ACHN (cell line): ENCODE results near the gene NOXO1.
"Not testable (repeated sequence)": the region's sequence is repeated elsewhere in the genome, so short reads cannot be mapped to it uniquely, and the experiment has no call there.

Experiments
- DNase-seq: peaks from one replicate; pipeline ENCODE4 v3.0.0-alpha.2; 2015
- in situ Hi-C: cut with HindIII; loops from 2 replicates; pipeline ENCODE4 v1.10.0; 2017; ENCODE audit warnings: low sequenced_read_pairs, low pct_ligation_motif_present, low pct_unique_long_range_greater_than_20kb

NOXO1 gene

DNA sequence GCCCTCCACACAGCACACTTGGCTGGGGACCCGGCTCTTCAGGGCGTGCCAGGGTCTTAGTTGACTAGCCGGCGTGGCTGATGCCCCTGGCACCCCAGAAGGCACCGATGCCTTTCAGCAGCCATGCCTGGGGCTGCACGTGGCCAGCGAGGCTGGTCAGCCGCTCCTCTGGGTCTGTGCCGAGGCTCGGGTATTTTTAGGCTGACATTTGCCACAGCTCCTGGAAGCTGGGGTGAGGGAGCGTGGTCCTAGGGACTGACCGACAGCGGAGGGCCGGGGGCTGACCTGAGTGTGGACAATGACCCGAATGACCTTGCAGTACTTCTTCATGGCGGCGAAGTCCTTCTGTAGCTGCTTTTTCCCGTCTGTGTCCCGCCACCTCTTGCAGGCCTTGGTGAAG lies 30.7 kb downstream of the NOXO1 start:
- DNase-seq, result no peak
- in situ Hi-C loops, result no loop called here

GRCh38 chr16:1950047-1950446 lies 31.2 kb downstream of the NOXO1 start:
- DNase-seq, result no peak
- in situ Hi-C loops, result no loop called here

- in situ Hi-C loops, result no loop called here
- no peak for DNase-seq
These were observed 31.8 kb downstream of the NOXO1 start for GRCh38 chr16:1949507-1949906.

DNA sequence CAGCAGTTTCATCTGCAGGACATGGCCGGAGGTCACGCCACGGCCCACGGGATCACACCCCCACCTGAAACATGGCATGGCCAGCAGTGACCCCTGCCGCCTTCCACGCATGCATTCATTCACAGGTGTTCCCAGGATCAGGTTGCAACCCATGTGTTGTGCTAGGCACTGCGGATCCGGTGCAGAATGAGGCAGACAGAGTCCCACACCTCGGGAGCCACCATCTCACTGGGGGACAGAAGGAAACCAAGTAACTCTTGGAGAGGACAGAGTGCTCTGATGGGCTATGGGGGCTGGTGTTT lies 33.9 kb downstream of the NOXO1 start:
- DNase-seq, result no peak
- in situ Hi-C loops, result no loop called here

- in situ Hi-C loops, result no loop called here
- DNase-seq, result no peak
These were observed 34.5 kb downstream of the NOXO1 start for GRCh38 chr16:1946495-1947368.

DNA sequence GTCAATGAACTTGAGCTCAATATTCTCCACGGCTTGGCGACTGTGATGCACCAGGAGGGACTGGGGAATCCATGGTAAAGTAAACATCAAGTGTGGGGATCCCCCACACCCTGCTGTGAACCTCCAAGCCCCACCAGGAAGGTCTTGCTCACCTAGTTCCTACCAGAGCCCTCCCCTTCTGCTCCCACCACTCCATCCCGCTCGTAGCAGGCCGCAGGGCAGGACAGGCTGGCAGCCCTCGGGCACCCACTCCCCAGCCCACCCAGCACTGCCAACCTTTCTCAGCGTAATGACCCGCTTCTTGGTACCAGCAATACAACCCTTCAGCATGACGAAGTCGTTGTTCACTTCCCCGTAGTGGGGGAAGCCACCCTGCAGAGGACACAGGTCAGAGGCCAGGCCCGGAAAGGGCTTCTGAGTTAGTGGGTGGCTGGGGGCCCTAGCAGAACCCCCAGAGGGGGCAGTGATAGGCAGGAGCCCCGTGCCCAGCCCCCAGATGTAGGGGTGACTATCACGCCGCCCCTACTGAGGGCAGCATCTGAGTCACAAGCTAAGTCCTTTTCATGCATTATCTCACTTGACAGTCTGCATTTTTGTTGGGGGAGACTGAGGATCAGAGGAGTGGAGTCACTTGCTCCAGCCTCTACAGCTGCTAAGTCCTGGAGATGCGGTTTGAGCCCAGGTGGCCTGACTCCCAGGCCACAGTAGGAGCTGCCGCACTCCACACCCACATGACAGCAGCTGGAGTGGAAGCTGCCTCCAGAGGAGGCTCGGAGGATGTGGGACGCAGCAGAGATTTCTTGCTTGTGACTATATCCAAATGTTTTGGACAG lies 35.5 kb downstream of the NOXO1 start:
- in situ Hi-C loops, result no loop called here
- no peak for DNase-seq

DNA sequence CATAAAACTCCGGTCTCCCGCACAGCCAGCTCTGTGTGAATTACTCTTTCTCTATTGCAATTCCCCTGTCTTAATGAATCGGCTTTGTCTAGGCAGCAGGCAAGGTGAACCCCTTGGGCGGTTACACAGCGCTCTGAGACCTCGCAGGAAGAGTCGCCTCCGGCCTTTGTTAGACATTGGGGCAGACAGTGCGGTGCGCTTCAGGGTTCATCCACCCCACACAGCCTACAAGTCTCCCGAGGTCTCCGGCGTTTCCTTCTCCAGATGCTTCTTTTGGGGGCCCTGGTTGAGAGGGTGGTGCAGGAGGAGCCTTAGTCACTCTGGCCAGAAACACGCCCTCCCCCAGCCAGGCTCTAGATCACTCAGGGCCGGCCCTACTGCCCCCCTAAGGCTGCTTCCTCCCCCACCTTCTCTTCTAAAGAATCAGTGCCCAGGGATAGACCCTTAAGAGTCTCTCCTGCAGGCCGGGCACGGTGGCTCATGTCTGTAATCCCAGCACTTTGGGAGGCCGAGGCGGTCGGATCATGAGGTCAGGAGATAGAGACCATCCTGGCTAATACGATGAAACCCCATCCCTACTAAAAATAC lies 36.6 kb downstream of the NOXO1 start:
- no peak for DNase-seq
- in situ Hi-C loops, result no loop called here

DNA sequence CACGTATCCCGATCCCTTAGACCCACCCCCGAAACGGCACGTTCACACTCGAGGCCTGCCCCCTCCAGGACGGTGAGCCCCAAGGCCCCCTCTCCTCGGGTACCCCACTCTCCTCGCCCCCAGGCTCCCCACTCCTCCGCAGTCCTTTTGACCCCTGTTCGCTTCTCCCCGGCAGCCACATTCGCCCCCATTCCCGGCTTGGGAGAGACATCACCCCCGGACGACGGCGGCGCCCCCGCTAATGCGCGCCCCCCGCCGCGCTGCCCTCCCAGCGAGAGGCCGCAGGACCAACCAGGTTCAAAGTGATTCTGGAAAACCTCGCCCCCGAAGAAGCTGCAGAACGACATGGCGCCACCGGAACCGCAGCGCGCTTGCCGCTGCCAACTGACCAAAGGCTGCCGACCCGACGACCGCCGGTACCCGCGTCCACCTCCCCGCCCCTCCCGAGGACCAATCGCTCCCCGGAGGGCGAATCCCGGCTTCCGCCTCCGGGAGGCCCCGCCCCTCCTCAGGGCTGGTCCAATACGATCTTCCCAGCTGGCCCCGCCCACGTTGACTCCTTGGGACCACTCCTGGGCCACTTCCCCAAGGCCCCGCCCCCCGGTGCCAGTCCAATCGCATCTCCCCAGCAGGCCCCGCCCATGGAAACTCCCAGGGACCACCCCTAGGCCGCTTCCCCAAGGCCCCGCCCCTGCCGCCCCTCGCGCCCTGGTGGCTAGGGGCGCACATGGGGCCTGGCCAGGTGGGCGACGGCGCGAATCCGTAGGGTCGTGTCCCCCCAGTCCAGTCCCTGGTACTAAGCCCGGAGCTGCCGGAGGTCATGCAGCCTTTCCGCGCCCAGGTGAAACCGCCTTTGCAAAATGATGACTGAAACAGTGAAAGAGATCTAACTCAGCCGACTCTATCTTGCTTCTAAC lies 38.2 kb downstream of the NOXO1 start, which contains the start of gene MSRB1:
MSRB1 (minus strand) TSS at position 390 of the 917 bp plus-strand sequence; CDS start at position 347, 43 bp downstream.
- in situ Hi-C loops, result no loop called here
- peak; percentile 100 for DNase-seq

- no peak for DNase-seq
- in situ Hi-C loops, result no loop called here
These were observed 39.0 kb downstream of the NOXO1 start for GRCh38 chr16:1942047-1942809.

GRCh38 chr16:1941162-1942046 lies 39.9 kb downstream of the NOXO1 start:
- in situ Hi-C loops, result no loop called here
- DNase-seq, result no peak

DNA sequence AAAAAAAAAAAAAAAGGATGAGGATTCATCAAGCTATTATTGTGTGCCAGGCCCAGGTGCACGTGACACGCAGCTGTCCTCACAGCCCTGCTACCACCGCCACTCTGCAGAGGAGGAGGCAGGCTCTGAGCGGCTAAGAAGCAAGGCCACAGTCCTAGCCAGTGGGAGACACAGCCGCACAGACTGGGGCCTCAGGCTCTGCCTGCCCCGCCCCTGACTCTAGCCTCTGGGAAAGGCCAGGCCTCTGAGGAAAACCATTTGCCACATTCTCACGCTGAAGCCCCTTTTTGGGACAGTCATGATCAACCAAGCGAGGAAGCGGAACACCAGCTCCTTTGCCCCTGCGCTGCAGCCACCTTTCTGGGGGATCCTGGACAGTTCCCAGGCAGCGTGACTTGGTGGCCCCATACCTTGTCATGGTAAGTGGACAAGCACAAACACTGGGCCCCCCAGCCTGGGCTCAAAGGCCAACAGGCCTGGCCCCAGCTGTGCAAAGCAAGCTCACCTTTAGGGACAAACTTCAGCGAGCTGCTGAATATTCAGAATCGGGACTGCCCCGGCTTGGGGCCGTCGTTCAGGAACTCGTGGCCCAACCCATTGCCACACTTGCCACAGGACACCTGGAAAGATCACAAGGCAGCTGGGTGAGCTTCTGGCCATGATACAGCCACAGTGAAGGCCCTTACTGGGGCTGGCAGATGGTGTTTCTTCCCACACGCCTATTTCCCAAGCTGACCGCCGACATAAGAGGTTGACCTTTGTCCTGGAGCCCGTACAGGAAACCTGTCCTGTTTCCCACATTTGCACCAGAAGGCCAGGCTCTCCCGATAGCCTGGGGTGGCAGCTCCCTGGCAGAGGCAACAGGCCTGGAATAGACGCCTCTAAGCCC lies 40.8 kb downstream of the NOXO1 start:
- in situ Hi-C loops, result no loop called here
- DNase-seq, result no peak

DNA sequence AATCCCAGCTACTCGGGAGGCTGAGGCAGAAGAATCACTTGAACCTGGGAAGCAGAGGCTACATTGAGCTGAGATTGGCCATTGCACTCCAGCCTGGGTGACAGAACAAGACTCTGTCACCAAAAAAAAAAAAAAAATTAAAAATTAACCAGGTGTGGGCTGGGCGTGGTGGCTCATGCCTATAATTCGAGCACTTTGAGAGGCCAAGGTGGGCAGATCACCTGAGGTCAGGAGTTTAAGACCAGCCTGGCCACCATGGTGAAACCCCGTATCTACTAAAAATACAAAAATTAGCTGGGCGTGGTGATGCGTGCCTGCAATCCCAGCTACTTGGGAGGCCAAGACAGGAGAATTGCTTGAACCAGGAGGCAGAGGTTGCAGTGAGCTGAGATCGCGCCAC lies 41.4 kb downstream of the NOXO1 start:
- in situ Hi-C loops, DNase-seq: not testable (repeated sequence)

DNA sequence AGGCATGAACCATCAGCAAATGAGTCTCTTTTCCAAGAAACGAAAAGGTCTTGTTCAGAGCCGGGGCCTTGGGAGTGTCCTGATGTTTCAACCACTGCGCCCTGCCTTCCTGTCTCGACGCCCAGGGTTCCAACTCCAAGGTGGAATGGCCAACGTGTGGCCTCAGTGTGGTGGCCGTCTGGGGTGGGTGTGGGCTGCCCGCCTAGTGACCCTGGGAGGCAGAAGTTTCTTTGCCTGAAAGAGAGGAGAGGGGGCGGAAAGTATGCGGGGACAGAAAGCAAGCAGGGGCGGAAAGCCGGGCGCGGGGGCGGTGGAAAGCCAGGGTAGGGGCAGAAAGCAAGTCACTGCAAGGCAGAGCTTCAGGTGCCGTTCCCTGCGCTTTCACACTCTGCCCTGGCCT lies 42.4 kb downstream of the NOXO1 start:
- in situ Hi-C loops, result no loop called here
- no peak for DNase-seq

GRCh38 chr16:1938316-1938715 lies 43.0 kb downstream of the NOXO1 start:
- in situ Hi-C loops, result no loop called here

DNA sequence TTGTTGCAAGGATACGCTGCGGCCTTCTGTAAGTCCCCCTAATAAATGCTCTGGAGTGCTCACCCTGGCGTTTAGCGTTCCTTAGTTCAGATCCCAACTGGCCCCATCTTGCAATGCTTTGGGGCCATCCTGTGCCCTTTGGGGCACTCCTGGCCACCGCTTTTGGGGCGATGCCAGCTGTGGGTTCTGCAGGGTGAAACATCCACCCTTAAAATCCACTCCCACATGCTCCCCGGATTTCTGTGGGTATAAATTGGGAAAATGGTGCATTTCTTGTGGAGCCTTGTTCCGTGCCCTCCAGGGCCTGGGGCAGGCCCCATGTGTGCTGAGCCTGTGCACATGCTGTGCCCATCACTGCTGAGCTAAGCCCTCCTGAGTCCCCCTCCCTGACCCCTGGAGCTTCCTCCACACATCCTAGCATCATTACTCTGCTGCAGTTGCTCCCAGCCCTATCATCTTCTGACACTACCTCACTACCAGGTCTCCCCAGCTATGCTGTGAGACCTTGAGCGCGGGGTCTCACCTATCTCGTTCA lies 44.3 kb downstream of the NOXO1 start:
- in situ Hi-C loops, result no loop called here
- no peak for DNase-seq

More at GRCh38 chr16:1938316-1938715, 43.0 kb downstream of the NOXO1 start:
- no peak for DNase-seq
